Mesendoderm (in vitro differentiated cells): ENCODE data around the gene CFAP20DC.

Experiments
- DNase-seq: peaks from one replicate; pipeline ENCODE4 v3.0.0; 2013
- H2AK5ac ChIP-seq: 2 replicates; pipeline ENCODE4 v1.6.1; 2013; ENCODE audit warnings: low read length, inconsistent platforms
- H2BK120ac ChIP-seq: 2 replicates; pipeline ENCODE4 v1.6.1; 2013; ENCODE audit warnings: low read depth, mild to moderate bottlenecking, low read length, moderate library complexity, mixed read lengths
- H2BK15ac ChIP-seq: replicated peaks from 2 replicates; pipeline ENCODE4 v1.6.1; 2013; ENCODE audit warnings: low read depth, mild to moderate bottlenecking, moderate library complexity
- H2BK5ac ChIP-seq: 2 replicates; pipeline ENCODE4 v1.6.1; 2013; ENCODE audit warnings: low read length, inconsistent platforms
- H3K18ac ChIP-seq: 2 replicates; pipeline ENCODE4 v1.6.1; 2013; ENCODE audit warnings: mild to moderate bottlenecking, low read length, mixed read lengths
- H3K23ac ChIP-seq: one replicate; pipeline ENCODE4 v1.6.1; 2013; ENCODE audit warnings: low read length
- H3K27ac ChIP-seq: 2 replicates; pipeline ENCODE4 v1.5.1; 2013; ENCODE audit warnings: low read depth, mild to moderate bottlenecking, inconsistent platforms, low read length, moderate library complexity
- H3K27me3 ChIP-seq: 2 replicates; pipeline ENCODE4 v1.6.1; 2013; ENCODE audit warnings: low read length, control low read depth, mild to moderate bottlenecking, inconsistent platforms; ENCODE audit not compliant: insufficient read depth, poor library complexity
- H3K36me3 ChIP-seq: 2 replicates; pipeline ENCODE4 v1.6.1; 2013; ENCODE audit warnings: low read length, inconsistent platforms; ENCODE audit not compliant: control insufficient read depth, insufficient read depth
- H3K4ac ChIP-seq: one replicate; pipeline ENCODE4 v1.6.1; 2013; ENCODE audit warnings: low read depth, mild to moderate bottlenecking, low read length, moderate library complexity
- H3K4me1 ChIP-seq: 2 replicates; pipeline ENCODE4 v1.6.1; 2013; ENCODE audit warnings: low read depth, low read length, inconsistent platforms; ENCODE audit not compliant: control insufficient read depth
- H3K4me2 ChIP-seq: 2 replicates; pipeline ENCODE4 v1.6.1; 2013; ENCODE audit warnings: low read length
- H3K4me3 ChIP-seq: 2 replicates; pipeline ENCODE4 v1.5.1; 2013; ENCODE audit warnings: mild to moderate bottlenecking, low read length
- H3K56ac ChIP-seq: one replicate; pipeline ENCODE4 v1.6.1; 2013; ENCODE audit warnings: low read length
- H3K79me1 ChIP-seq: 2 replicates; pipeline ENCODE4 v1.6.1; 2013; ENCODE audit warnings: low read length, inconsistent platforms
- H3K79me2 ChIP-seq: 2 replicates; pipeline ENCODE4 v1.6.1; 2013; ENCODE audit warnings: mild to moderate bottlenecking, low read length; ENCODE audit not compliant: control insufficient read depth, insufficient read depth
- H3K9ac ChIP-seq: 2 replicates; pipeline ENCODE4 v1.6.1; 2013; ENCODE audit warnings: low read length, inconsistent platforms
- H4K5ac ChIP-seq: one replicate; pipeline ENCODE4 v1.6.1; 2013; ENCODE audit warnings: low read length
- H4K8ac ChIP-seq: one replicate; pipeline ENCODE4 v1.6.1; 2013; ENCODE audit warnings: low read depth, mild to moderate bottlenecking, control low read depth, low read length, moderate library complexity
- WGBS: extraction: QIAGEN DNeasy Blood & Tissue Kit; methylation state at CpG from one replicate; pipeline ENCODE4 v1.1.7; 2013; ENCODE audit warnings: low lambda C conversion rate, missing lambda C conversion rate; ENCODE audit not compliant: insufficient coverage; ENCODE audit errors: extremely low coverage; 5-methylcytosine and 5-hydroxymethylcytosine counted together

The CFAP20DC gene

GRCh38 chr3:58837141-58837843 lies 212.5 kb downstream of the CFAP20DC start:
- Histone ChIP-seq H3K27ac (no peak overlapping the region), H3K79me2 (no peaks in the 10 kb centered on the region), H3K4me3 (no peak overlapping the region), H3K23ac (no peak overlapping the region), H3K18ac (no peak overlapping the region), H3K4me1 (no peaks in the 10 kb centered on the region), H2AK5ac (no peak overlapping the region), H4K8ac (no peak overlapping the region), H2BK15ac (no peak overlapping the region), H3K4ac (no peak overlapping the region), H3K4me2 (no peak overlapping the region), H3K27me3 (no peaks in the 10 kb centered on the region), H3K56ac (no peak overlapping the region), H3K9ac (no peak overlapping the region), H3K36me3 (no peaks in the 10 kb centered on the region), H2BK5ac (no peak overlapping the region), H4K5ac (no peak overlapping the region), H3K79me1 (no peaks in the 10 kb centered on the region), H2BK120ac (no peak overlapping the region)
- no CpG with 5 or more reads among the region's 3 CpGs for WGBS
- no peak for DNase-seq

DNA sequence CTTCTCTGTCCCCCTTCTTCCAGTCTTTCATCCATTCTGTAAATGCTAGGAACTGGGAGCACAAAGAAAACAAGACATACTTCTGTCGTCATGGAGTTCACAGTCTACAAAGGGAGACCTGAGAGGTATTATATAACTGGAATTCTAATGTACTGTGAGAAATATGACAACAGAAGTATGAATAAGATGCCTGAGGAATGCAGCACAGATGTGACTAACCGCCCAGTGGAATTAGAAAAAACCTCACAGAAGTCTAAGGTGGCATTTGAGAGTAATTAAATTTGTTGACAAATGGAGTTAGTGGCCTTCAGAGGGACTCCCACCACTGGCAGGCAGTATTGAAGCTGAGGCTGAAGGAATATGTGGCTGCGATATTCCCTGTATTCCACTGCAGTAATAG lies 214.7 kb downstream of the CFAP20DC start:
- Histone ChIP-seq H3K9ac (no peak overlapping the region), H3K4me2 (no peak overlapping the region), H3K4ac (no peak overlapping the region), H4K8ac (no peak overlapping the region), H3K23ac (no peak overlapping the region), H3K79me1 (no peaks in the 10 kb centered on the region), H2BK5ac (no peak overlapping the region), H4K5ac (no peak overlapping the region), H3K4me3 (no peak overlapping the region), H2BK120ac (no peak overlapping the region), H2BK15ac (no peak overlapping the region), H2AK5ac (no peak overlapping the region), H3K56ac (no peak overlapping the region), H3K4me1 (no peaks in the 10 kb centered on the region), H3K27ac (no peak overlapping the region), H3K27me3 (no peaks in the 10 kb centered on the region), H3K79me2 (no peaks in the 10 kb centered on the region), H3K18ac (no peak overlapping the region), H3K36me3 (no peaks in the 10 kb centered on the region)
- DNase-seq: no peak
- no CpG with 5 or more reads among the region's 3 CpGs for WGBS

DNA sequence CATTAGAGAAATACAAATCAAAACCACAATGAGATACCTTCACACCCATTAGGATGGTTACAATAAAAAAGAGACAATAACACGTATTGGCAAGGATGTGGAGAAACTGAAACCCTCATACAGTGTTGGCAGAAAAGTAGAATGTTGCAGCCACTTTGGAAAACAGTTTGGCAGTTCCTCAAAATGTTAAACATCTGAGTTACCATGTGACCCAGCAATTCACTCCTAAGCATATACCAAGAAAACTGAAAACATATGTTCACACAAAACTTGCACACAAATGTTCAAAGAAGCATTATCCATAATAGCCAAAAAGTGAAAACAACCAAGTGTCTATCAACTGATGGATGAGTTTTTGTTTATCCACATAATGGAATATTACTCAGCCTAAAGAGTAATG lies 216.3 kb downstream of the CFAP20DC start:
- Histone ChIP-seq H2BK15ac (no peak overlapping the region), H3K79me2 (no peaks in the 10 kb centered on the region), H3K36me3 (no peaks in the 10 kb centered on the region), H4K8ac (no peak overlapping the region), H3K9ac (no peak overlapping the region), H3K4ac (no peak overlapping the region), H3K4me1 (no peaks in the 10 kb centered on the region), H3K4me3 (no peak overlapping the region), H3K4me2 (no peak overlapping the region), H4K5ac (no peak overlapping the region), H3K23ac (no peak overlapping the region), H3K27ac (no peak overlapping the region), H2AK5ac (no peak overlapping the region), H3K56ac (no peak overlapping the region), H2BK5ac (no peak overlapping the region), H2BK120ac (no peak overlapping the region), H3K79me1 (no peaks in the 10 kb centered on the region), H3K18ac (no peak overlapping the region), H3K27me3 (no peaks in the 10 kb centered on the region)
- no CpG with 5 or more reads among the region's 1 CpG for WGBS
- DNase-seq: no peak

- H2BK15ac ChIP-seq: no peak overlapping the region
- no peaks in the 10 kb centered on the region for H3K79me1 ChIP-seq
- H3K23ac ChIP-seq: no peak overlapping the region
- no peaks in the 10 kb centered on the region for H3K27me3 ChIP-seq
- no peak overlapping the region for H3K4ac ChIP-seq
- no CpG with 5 or more reads among the region's 4 CpGs for WGBS
- no peak overlapping the region for H3K4me2 ChIP-seq
- H2BK120ac ChIP-seq: no peak overlapping the region
- no peak overlapping the region for H3K9ac ChIP-seq
- no peak overlapping the region for H2BK5ac ChIP-seq
- no peak overlapping the region for H3K18ac ChIP-seq
- H3K4me1 ChIP-seq: no peaks in the 10 kb centered on the region
- H3K27ac ChIP-seq: no peak overlapping the region
- no peak overlapping the region for H2AK5ac ChIP-seq
- no peak overlapping the region for H3K4me3 ChIP-seq
- no peak for DNase-seq
- H3K79me2 ChIP-seq: no peaks in the 10 kb centered on the region
- no peak overlapping the region for H4K5ac ChIP-seq
- H3K36me3 ChIP-seq: no peaks in the 10 kb centered on the region
- H4K8ac ChIP-seq: no peak overlapping the region
- H3K56ac ChIP-seq: no peak overlapping the region
Observed at GRCh38 chr3:58829321-58830000, 220.4 kb downstream of the CFAP20DC start.

- Histone ChIP-seq H4K8ac (no peak overlapping the region), H3K79me2 (no peaks in the 10 kb centered on the region), H4K5ac (no peak overlapping the region), H3K27me3 (no peaks in the 10 kb centered on the region), H3K36me3 (no peaks in the 10 kb centered on the region), H3K4me3 (no peak overlapping the region), H3K4me1 (no peaks in the 10 kb centered on the region), H3K4me2 (no peak overlapping the region), H2BK15ac (no peak overlapping the region), H3K9ac (no peak overlapping the region), H2AK5ac (no peak overlapping the region), H3K23ac (no peak overlapping the region), H3K4ac (no peak overlapping the region), H3K18ac (no peak overlapping the region), H2BK120ac (no peak overlapping the region), H2BK5ac (no peak overlapping the region), H3K56ac (no peak overlapping the region), H3K79me1 (no peaks in the 10 kb centered on the region), H3K27ac (no peak overlapping the region)
- WGBS: no CpG with 5 or more reads among the region's 1 CpG
- no peak for DNase-seq
Observed at GRCh38 chr3:58824777-58825176, 225.0 kb downstream of the CFAP20DC start.
